ENCODE results near the gene MAP4.

GRCh38 chr3:47852604-47853602 lies 163.3 kb downstream of the MAP4 start:
- no peak for TF ChIP-seq CTCF (IDR thresholded peaks at IDR 0.05)
- no peak for TF ChIP-seq POLR2A (IDR thresholded peaks at IDR 0.05)

Measured in esophagus squamous epithelium (tissue), 4 donors.